NOMO-1 (cell line): ENCODE results near the gene ATAD3A.
"Not testable (repeated sequence)": the region's sequence is repeated elsewhere in the genome, so short reads cannot be mapped to it uniquely, and the experiment has no call there.

Source experiments
- DNase-seq, 2 experiments: peaks; one replicate each; lab custom pipeline; 2025; ENCODE audit not compliant: unreplicated experiment in 2 of 2; lab: John Stamatoyannopoulos, UW

Gene ATAD3A

DNA sequence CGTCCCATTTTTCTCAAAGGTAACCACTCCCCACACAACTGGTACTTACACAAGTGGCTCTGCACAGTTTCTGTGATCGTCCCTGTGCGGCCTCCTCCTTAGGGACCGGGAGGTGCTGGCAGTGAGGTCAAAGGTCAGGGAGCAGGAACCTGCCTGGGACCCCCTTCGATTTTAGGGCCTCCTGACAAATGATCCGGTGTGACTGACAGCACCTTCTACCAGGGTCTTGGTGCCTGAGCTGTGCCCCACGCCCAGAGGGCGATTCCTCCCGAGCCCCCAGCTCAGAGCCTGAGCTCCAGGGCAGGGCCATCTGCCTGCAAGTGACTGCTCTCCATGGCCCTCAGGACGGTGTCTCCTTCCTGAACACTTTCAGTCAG lies 40.3 kb downstream of the ATAD3A start:
- no peak for DNase-seq

DNA sequence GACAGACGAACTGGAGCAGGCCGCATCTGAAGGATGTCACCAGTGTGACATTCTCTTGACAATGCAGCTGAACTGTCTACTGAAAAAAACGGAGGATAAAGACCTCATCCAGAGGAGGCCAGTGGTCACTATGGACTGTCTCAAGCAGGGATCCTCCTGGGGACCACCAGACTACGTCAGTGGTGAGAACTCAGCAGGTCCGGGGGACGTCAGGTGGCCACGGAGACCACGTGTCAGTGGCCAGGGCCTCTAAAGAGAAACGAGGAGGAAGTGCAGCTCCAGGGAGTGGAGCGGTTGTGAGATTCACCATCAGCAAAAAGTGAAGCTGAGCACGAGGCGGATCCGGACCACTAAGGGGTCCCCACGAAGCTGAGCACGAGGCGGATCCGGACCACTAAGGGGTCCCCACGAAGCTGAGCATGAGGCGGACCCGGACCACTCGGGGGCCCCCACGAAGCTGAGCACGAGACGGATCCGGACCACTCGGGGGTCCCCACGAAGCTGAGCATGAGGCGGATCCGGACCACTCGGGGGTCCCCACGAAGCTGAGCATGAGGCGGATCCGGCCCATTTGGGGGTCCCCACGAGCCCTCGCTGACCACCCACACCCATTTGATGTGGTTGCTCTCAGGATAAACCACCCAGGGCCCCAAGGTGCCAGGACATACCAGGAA lies 42.0 kb downstream of the ATAD3A start:
- no peak for DNase-seq

DNA sequence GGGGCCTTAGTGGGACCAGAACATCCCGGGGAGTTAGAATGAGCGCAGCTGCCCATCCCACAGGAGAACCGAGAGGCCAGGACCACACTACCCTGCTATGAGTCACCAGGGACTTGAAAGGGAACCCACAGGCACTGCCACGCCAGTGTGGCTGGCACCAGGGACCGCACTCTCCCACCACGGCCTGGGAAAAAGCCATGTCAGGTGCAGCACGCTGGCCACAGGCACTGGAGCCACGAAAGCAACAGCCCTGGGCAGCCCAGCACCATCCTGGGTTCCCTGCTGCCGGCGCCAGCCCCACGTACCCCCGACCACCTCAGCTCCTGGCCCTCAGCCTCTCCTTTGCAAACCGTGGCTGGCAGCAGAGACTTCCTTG lies 42.6 kb downstream of the ATAD3A start:
- no peak for DNase-seq

DNA sequence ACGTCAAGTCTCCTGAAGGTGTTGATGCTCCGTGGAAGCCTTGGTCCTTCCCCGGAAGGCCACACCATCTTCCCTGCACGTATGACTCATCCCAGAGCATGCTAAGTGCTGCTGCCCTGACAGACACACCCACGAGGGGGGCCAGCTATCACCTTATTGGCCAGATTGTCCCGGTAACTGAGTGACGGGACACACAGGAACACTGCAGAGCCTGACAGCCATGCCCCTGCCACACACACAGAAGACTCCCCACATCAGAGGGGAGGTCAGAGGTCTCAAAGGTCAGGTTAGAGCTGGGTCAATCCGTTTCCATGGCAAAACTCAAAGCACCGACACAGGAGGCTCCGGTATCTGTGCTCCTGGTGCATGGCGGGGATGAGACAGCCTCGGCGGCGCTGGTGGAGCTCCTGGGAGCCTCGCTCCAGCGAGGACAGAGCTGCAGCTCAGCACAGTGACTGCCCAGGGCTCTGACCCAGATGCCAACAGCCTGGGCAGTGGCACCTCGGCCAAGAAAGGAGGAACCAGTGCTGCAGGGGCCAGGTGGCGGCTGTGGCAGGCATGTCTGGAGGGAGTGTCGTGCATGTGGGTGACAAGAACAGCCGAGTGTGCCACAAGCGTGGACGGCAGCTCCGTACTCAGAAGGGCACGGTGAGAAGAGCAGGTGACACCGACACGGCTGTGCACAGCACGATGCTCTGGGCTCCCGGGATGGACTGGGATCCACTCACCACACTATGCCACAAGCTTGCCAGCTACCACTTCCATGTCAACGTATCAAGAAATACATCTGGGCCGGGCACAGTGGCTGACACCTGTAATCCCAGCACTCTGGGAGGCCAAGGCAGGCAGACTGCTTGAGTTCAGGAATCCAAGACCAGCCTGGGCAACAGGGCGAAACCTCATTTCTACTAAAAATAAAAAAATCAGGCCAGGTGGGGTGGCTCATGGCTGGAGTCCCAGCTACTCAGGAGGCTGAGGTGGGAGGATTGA lies 43.3 kb downstream of the ATAD3A start:
- no peak for DNase-seq

DNA sequence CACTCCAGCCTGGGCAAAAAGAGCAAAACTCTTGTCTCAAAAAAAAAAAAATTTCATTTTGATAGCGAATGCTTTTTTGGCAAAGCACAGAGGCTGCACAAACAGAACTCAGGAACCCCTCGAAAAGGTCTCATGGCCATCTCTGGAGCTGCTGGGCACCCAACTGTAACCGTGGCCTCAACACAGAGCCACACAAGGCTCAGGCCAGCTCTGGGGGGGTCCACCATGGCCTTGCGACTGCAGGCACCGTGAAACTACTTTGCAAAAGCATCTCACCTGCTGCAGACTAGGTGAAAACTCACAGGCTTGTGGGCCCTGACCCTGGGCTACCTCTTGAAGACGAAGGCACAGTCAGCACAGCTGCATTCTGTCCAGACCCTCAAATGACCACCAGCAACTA lies 44.5 kb downstream of the ATAD3A start:
- no peak for DNase-seq

DNA sequence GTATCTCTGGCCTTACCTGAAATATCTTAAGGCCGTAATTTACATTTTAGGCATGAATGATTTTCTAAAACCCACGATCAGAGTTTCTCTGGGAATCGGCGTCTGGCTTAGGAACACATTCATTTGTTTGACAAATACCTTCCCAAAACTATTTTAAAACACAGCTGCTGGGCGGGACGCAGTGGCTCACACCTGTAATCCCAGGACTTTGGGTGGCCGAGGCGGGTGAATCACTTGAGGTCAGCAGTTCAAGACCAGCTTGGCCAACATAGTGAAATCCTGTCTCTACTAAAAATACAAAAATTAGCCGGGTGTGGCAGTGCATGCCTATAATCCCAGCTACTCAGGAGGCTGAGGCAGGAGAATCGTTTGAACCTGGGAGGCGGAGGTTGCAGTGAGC lies 45.0 kb downstream of the ATAD3A start:
- DNase-seq, result not testable (repeated sequence)

DNA sequence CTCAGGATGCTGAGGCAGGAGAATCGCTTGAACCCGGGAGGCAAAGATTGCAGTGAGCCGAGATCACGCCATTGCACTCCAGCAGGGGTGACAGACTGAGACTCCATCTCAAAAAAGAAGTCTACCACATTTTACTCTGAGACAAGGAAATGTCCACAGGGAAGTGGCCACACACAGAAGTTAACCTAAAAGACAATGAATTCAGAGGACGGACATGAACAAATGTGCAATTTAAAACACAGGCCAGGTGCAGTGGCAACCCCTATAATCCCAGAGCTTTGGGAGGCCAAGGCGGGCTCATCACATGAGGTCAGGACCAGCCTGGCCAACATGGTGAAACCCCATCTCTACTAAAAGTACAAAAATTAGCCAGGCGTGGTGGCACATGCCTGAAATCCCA lies 45.7 kb downstream of the ATAD3A start:
- not testable (repeated sequence) for DNase-seq

DNA sequence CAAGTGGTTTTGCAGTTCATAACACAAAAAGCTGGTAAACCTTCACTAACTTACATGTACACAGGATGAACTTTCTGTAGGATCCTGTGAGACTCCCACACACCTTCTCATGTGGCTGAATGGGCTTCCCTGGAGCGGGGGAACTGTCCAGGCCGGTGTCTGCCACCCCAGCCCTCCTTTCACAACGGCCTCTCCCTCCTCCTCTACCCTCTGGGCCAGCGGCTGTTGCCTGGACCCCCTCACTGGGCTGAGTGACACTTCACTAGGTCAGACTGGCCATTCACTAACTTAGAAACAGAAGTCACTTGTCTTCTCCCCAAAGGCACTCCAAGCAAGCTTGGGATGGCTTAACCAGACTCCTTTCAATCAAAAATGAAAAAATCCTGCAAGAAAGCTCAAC lies 46.6 kb downstream of the ATAD3A start:
- no peak for DNase-seq

DNA sequence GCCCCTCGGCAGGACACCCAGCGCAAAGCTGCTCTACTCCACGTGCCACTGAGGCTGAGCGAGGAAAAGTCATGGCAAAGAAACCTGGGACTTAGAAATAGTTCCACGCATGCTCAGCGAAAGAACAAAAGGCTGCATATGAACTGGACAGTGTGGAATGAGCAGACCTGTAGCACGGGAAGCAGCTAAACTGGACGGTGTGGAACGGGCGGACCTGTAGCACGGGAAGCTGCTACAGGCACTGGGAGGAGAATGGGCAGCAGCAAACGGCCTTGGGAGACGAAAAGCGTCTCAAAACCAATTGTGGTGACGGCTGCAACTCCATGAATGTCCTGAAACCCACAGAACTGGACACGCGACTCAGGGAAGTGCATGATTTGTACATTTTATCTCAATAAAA lies 47.1 kb downstream of the ATAD3A start:
- DNase-seq, result no peak

DNA sequence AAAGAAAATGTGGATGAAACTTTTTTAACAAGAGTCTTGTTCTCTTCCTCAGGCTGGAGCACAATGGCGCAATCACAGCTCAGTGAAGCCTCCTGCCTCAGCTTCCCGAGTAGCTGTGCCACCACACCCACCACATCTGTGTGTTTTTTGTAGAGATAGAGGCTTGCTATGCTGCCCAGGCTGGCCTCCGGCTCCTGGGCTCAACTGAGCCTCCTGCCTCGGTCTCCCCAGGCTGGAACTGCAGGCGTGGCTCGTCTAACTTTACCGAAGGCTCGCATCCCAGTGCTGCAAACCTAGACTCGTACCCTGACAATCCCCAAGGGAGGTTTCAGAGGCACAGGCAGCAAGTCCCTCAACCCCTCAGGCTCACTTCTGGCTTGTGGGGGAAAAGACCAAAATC lies 48.2 kb downstream of the ATAD3A start:
- no peak for DNase-seq

DNA sequence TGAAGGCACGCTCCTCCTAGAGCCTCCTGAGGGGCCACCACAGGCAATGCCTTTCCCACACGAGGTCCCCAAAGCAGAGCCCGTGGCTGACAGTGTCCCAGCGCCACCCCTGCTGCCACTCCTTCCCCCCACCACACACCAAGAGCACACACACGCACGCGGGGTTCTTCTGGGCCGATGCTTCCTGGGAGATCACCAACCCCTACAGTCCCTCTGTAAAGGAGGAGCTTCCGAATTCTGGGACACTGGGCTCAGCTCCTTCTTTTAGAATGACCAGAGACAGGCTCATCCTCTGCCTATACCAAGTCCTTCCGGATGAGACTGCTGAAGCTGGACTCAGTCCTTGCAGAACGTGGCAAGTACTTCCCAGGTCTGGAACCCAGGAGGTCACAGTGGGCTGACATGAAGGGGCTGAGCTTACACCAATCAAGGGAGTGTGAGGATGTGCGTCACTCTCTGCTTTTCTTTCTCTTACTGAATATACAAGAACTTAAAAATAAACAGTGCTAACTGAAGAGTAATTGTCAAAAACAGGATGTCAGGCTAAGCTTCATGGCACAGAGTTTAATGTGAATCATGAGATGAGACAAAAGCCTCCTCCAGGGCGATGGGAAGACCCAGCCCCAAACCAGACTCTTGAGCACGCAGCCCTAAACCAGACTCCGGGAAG lies 50.0 kb downstream of the ATAD3A start:
- no peak for DNase-seq

DNA sequence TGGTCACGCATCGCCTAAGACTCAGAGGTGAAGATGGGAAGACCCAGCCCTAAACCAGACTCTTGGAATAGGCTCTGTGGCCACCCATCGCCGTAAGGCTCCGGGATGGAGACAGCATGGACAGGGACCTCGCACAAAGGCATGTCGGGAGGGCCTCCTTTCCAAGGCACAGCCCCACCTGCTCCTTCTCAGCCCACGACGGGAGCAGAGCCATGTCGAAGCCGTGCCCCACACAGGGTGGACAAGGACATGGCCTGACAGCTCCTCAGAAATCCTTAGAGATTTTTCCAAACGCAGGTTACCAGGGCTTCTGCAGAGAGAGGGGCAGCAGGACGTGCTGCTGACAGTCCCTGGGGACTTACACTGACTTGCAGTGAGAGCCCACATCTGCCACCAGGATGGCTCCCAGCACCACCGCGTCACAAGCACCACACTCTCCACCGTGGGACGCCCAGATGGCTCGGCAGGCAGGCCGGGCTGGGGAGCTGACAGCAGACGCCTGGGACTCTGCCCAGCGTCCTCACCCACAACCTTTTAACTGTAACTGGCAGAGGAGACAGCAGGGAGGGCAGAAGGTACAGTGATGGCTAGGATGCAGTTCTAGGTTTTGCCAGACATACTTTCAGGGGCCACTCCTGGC lies 50.7 kb downstream of the ATAD3A start:
- no peak for DNase-seq

DNA sequence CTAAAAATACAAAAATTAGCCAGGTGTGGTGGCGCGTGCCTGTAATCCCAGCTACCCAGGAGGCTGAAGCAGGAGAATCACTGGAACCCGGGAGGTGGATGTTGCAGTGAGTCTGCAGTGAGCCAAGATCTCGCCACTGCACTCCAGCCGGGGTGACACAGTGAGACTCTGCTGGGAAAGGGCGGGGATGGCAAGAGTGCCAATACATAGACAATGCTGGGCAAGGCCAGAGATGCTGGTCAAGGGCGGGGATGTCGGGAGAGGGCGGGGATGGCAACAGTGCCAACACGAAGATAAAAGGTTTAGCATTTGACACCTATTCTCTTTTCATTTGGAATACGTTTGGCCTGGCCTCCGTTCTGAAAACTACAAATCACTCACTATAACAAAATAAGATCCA lies 51.7 kb downstream of the ATAD3A start:
- no peak for DNase-seq

DNA sequence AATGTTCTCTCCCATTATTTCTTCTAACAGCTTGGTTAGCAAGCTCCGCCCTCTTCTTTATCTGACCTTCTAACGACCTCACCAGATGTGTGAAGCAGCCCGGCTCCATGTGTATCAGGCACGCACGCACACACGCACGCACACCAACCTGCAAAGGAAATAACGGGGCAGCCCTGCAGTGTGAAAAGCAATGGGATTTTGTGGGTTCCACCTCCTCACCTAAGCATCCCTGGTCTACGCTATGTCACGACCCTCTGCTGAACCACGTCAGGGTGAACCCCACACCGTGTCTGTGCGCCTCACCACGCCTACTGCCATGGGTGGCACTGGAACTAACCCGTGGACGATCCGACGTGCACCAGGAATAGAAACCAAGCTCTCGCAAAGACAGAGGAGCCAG lies 52.3 kb downstream of the ATAD3A start:
- no peak for DNase-seq

DNA sequence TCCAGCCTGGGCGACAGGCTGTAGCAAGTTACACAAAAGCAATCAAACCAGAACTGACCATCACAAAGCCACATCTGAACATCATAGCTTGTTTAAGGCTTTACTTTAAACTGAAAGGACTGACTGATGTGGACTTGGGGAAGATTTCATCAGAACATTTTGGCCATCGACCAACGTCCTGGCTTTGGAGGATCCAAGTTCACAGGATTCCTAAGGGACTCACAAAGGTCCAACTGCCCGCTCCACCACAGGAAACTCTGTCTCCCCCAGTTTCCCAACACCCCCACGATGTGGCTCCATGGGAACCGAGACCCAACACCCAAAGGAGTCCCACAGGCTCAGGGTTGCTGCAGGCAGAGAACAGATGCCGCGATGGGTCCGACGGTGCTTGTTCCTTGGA lies 53.4 kb downstream of the ATAD3A start:
- no peak for DNase-seq

DNA sequence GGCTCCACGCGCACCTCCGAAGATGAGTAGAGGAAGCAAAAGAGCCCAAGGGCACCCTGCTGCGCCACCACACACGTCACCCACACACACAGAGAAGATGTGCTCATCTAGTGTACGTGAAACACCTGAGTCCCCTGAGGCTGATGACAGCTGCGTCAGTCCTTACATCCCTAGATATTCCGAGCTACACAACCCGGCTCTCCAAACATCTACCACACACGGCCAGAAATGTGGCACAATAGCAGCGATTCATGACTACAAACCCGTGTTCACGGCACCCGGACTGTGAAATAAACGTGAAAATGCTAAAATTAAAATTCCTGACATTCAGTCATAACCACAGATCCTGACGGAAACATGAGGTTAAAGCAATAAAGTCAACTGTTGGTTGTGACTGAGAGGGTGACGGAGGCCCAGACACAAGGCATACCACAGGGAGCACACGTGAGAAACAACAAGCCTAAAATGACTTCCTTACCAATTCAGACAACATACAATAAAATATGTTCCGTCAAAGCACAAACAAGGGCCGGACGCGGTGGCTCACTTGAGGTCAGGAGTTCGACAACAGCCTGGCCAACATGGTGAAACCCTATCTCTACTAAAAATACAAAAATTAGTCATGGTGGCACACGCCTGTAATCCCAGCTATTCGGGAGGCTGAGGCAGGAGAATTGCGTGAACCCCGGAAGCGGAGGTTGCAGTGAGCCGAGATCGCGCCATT lies 55.4 kb downstream of the ATAD3A start:
- no peak for DNase-seq

DNA sequence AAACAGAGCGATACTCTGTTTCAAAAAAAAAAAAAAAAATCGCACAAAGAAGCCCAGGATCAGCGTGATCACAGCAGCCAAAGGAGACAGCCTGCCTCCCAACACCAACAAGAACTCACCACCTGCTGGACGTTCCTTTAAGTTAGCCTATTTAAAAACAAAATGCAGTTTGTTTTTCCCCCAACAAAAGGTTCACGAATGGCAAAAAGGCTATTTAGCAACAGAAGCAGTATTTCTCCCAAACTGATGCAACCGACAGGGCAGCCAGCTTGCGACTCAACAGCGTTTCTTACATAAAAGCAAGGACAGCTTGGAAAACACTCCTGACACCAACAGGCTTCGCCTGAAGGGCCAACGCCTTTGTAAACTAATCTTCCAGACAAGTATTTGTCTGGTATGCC lies 55.9 kb downstream of the ATAD3A start:
- DNase-seq, result no peak

DNA sequence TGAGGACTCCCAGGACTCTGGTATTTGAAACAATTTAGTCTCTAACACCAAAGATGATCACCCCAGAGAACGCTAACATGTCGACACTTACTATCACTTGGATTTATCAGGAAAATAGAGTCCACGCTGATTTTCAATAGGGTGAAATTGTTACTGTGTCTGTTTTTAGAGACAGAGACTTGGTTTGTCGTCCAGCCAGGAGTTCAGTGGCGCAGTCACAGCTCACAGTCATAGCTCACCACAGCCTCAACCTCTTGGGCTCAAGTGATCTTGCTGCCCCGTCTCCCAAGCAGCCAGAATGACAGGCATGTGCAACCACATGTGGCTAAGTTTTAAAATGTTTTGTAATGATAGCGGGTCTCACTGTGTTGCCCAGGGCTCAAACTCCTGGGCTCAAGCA lies 57.4 kb downstream of the ATAD3A start:
- DNase-seq, result no peak

DNA sequence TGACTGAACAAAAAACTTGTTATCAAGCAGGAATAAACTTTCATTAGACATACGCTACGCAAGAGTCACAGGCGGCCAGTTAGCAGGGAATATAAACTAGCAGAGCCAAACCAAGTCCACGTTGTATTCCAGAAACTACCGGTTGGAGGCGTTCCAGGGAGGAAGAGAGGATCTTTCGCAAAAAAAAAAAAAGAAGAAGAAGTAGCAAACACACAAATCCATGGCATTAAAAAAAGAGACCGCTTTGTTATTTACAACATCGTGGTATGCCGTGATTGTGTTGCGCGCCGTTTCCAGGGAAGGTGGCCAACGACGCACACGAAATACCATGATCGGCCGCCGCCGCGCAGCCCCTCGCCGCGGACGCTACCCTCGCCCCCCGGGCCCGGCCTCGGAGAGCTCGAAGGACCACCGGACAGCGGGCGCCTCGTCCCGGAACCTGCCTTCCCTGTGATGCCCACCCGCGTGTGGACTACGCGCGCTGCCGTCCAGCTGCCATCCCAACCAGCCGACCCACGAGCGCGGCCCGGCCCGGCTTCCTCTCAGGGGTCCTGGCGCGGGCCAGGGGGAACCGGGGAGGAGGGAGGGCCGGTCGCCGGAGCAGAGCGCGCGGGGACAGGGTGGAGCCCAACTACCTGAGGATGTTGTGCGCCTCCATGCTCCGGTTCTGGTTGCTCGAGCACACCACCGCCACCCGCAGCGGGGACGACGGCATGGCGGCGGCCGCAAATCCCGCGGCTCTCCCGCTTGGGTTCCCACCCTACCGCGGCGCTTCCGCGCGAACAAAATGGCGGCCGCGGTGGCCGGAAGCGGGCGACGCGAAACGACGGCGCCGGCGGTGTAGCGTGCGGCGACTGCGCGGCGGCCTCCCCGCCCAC lies 62.1 kb downstream of the ATAD3A start:
- peak; percentile 70 to 83 for DNase-seq
